ENCODE measurements around the gene SVOP.
"Not testable (repeated sequence)": the region's sequence is repeated elsewhere in the genome, so short reads cannot be mapped to it uniquely, and the experiment has no call there.

The SVOP gene

DNA sequence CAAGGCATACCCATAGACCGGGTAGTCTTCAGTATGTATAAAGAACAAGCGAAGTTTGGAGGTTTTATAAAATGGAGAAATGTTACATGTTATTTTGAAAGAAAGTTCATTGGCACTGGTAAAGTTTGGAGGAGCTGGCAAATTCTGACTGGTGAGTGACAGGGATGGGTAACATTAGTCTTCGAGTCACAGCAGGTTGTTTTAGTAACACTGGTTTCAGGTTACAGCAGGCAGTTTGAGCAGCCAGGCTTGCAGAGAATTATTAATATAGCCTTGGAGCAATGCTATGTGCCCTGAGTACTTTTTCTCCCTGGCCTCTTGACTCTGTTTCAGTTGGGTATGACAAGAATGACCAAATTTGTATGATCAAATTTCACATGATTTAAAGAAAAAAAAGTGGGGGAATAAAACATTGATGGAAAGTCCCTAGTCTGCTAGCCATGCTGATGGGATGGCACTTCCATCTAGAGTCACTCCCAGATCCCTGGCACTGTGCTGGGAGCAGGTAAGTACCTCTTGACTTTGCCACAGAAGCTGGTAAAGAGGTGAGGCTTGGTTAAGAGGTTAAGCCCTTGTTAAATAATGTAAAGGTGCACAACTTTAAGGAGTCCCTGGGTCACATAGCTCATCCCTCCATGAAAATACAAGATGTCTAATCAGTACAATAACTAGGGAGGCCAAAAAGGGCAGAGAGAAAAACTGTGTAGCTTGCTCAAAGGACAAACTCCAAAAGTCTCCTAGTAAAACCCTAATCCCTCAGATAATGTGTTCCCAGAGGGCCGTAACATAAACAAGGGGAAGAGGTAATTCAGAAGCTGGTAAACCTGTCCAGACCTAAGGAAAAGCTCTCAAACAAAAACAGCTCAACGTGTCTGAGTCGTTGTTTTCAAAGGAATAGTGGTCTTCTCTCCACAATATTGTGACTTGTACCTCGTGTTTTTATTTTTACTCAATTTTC, 12.7 kb upstream of the SVOP start:
- H3K27me3 ChIP-seq, result no peaks in the 10 kb centered on the region; the same call in 1 of the 2 replicates
- no peaks in the 10 kb centered on the region for H3K4me1 ChIP-seq
- DNase-seq, result no peak
- 0 out of 2 replicates have a peak, but pooled peaks cover 3% of the 10 kb centered on the region for H3K9me3 ChIP-seq
- no peaks in the 10 kb centered on the region for H3K36me3 ChIP-seq
- no peak overlapping the region for H3K4me3 ChIP-seq (ENCODE audit: low read depth, low read length)
- TF ChIP-seq, protein P1, sequence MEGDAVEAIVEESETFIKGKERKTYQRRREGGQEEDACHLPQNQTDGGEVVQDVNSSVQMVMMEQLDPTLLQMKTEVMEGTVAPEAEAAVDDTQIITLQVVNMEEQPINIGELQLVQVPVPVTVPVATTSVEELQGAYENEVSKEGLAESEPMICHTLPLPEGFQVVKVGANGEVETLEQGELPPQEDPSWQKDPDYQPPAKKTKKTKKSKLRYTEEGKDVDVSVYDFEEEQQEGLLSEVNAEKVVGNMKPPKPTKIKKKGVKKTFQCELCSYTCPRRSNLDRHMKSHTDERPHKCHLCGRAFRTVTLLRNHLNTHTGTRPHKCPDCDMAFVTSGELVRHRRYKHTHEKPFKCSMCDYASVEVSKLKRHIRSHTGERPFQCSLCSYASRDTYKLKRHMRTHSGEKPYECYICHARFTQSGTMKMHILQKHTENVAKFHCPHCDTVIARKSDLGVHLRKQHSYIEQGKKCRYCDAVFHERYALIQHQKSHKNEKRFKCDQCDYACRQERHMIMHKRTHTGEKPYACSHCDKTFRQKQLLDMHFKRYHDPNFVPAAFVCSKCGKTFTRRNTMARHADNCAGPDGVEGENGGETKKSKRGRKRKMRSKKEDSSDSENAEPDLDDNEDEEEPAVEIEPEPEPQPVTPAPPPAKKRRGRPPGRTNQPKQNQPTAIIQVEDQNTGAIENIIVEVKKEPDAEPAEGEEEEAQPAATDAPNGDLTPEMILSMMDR (IDR thresholded peaks at IDR 0.05; ENCODE audit: low read depth, low read length), result no peak

DNA sequence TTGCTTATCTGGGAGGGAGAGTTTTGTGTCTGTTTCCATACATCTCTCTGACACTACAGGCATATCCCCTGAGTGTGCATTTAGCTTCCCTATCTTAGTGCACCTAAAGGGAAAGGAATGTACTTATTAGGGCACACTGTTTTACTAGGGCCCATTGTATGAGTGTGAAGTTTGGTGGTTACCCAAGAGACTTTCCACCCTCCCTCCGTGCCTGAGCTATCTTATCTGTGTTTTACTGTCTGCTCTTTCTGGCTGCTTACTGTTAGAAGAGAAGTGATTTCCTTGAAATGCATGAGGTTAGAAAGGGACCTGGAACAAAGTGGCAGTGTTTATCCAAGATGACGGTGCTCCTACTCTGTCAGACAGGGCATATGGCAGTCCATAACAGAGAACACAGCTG, 8.5 kb upstream of the SVOP start:
- Histone ChIP-seq H3K36me3 (no peaks in the 10 kb centered on the region), H3K4me1 (no peaks in the 10 kb centered on the region), H3K9me3 (0 out of 2 replicates have a peak, but pooled peaks cover 3% of the 10 kb centered on the region), H3K27me3 (no peaks in the 10 kb centered on the region; the same call in 1 of the 2 replicates), H3K4me3 (ENCODE audit: low read depth, low read length) (no peak overlapping the region)
- TF ChIP-seq, protein P1 (IDR thresholded peaks at IDR 0.05; ENCODE audit: low read depth, low read length), result no peak
- DNase-seq, result no peak

DNA sequence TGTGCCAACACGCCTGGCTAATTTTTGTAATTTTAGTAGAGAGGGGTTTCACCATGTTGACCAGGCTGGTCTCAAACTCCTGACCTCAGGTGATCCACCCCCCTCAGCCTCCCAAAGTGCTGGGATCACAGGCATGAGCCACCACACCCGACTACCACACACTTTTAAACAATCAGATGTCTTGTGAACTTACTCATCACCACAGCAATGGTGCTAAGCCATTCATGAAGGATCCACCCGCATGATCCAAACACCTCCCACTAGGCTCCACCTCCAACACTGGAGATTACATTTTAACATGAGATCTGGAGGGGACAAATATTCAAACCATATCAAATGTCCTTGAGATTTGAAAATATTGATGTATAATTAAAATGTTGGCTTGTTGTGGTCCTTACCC, 7.8 kb upstream of the SVOP start:
- not testable (repeated sequence) for H3K4me1 ChIP-seq; H3K9me3 ChIP-seq; H3K4me3 ChIP-seq (ENCODE audit: low read depth, low read length); H3K27me3 ChIP-seq; H3K36me3 ChIP-seq; DNase-seq

DNA sequence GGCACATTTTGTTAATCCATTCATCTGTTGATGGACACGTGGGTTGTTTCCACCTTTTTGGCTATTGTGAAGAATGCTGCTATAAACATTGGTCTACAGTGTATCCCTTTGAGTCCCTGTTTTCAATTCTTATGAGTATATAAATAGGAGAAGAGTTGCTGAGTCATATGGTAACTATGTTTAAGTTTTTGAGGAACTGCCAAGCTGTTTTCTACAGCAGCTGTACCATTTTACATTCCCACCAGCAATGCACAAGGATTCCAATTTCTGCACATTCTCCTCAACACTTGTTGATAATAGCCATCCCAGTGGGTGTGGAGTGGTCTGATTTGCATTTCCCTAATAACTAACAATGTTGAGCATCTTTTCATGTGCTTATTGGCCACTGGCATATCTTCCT, 6.9 kb upstream of the SVOP start:
- H3K36me3 ChIP-seq, result no peaks in the 10 kb centered on the region
- TF ChIP-seq, protein P1 (IDR thresholded peaks at IDR 0.05; ENCODE audit: low read depth, low read length), result no peak
- no peak overlapping the region for H3K4me3 ChIP-seq (ENCODE audit: low read depth, low read length)
- 0 out of 2 replicates have a peak, but pooled peaks cover 3% of the 10 kb centered on the region for H3K9me3 ChIP-seq
- no peaks in the 10 kb centered on the region for H3K4me1 ChIP-seq
- H3K27me3 ChIP-seq, result no peaks in the 10 kb centered on the region; the same call in 1 of the 2 replicates
- no peak for DNase-seq

DNA sequence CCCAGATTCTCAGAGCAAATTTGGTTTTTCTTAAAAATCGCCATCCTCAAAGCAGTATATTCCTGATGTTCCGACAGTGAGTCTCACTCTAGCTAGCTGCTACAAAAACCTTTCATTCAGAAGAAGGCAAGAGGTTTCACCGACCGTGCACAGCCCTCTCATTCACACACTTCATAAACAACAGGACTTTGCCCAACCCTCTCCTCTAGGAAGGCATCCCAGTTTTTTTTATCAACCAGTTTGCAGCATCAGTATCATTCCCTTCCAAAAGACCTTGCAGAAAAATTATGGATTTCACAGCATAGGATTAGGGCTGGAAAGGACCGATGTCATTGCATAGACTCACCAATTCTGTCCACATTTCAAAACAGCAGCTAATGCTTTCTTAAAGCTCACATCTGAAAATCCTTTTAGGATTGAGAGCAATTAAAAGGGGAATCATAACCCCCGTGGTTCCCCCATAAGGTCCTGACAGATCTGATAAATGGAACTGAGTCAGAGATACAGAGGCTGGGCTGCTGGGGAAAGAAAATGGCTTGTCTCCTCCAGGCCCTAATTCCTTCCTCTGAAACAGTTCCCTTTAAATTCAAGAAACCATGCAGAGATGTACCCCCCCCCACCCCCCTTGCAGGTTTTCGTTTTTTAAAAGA, 597 bp downstream of the SVOP start:
- peaks cover 4% of the 10 kb centered on the region; the same call in 1 of the 2 replicates for H3K4me1 ChIP-seq
- DNase-seq, result no peak
- TF ChIP-seq, protein P1 (IDR thresholded peaks at IDR 0.05; ENCODE audit: low read depth, low read length), result no peak
- H3K36me3 ChIP-seq, result no peaks in the 10 kb centered on the region
- H3K9me3 ChIP-seq, result no peaks in the 10 kb centered on the region
- H3K4me3 ChIP-seq (ENCODE audit: low read depth, low read length), result peak overlapping the region; percentile 71
- H3K27me3 ChIP-seq, result no peaks in the 10 kb centered on the region

DNA sequence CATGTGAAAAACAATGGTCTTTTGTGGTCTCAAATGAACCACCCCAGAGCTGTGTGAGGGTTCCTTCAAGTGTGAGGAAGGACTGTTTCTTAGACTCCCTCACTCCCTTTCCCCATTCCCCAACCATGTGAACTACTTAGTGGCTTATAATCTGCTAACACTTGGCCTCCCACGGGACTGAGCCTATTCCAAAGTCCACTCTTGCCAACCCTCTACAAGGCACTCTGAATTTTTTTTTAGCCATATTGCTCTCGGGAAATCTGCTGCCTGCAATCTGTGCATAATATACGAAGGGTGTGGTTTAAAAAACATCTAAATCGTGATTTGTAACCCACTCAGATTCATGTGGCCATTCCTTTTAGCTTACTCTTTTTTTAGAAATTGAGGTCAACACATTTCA, 2.6 kb downstream of the SVOP start:
- Histone ChIP-seq H3K9me3 (no peaks in the 10 kb centered on the region), H3K4me3 (ENCODE audit: low read depth, low read length) (no peak overlapping the region), H3K36me3 (no peaks in the 10 kb centered on the region; the same call in 1 of the 2 replicates), H3K27me3 (no peaks in the 10 kb centered on the region), H3K4me1 (peaks cover 4% of the 10 kb centered on the region; the same call in 1 of the 2 replicates)
- TF ChIP-seq, protein P1 (IDR thresholded peaks at IDR 0.05; ENCODE audit: low read depth, low read length), result no peak
- no peak for DNase-seq
